ENCODE data around the gene GAK.
"Not testable (repeated sequence)": the region's sequence is repeated elsewhere in the genome, so short reads cannot be mapped to it uniquely, and the experiment has no call there.

The GAK gene

GRCh38 chr4:806979-807378 is 125.1 kb downstream of the GAK start:
- not testable (repeated sequence) for DNase-seq

- no peak for DNase-seq
Observed at GRCh38 chr4:804804-805203, 127.3 kb downstream of the GAK start.

- DNase-seq: no peak
Observed at GRCh38 chr4:803884-804283, 128.2 kb downstream of the GAK start.

GRCh38 chr4:801436-802124 is 130.5 kb downstream of the GAK start:
- no peak for DNase-seq
